ENCODE measurements around the gene ELK3. TPM values are rescaled to one million over a fixed set of nuclear protein-coding genes. Genes with fewer than 3 reads are reported as not detected.
A peak's percentile ranks its signal among the peaks of the same experiment; 100 is the strongest.

ELK3 gene
- total and polyA plus RNA-seq, 2 of the 13 experiments (the other 11 are each of a cell fraction or from before 2014, with no cell fraction given): 2.9 to 3.2 TPM

GRCh38 chr12:96194576-96194889, 358 bp downstream of the ELK3 start:
- no TSS peak for BruUV-seq (replicated peaks)
- FAIRE-seq: no peak
- Histone ChIP-seq H3K4me3 (replicated peaks in 1 of 3; ENCODE audit: insufficient read depth in 1 of 3, low read depth in 2 of 3, low read length in 3 of 3) (peak overlapping the region; percentile 82 to 88 (median 84)), H4K20me1 (ENCODE audit: insufficient read depth, low read length) (no peaks in the 10 kb centered on the region), H3K9ac (ENCODE audit: insufficient read depth, low read depth, low read length) (peak overlapping the region; percentile 68), H3K4me1 (ENCODE audit: insufficient read depth, low read length) (peaks cover 22% of the 10 kb centered on the region), H3K27ac (ENCODE audit: extremely low read length, insufficient read depth, low read length) (no peak overlapping the region), H3K79me2 (ENCODE audit: insufficient read depth, low read length) (no peaks in the 10 kb centered on the region), H3K9me3 (ENCODE audit: low read length) (no peaks in the 10 kb centered on the region), H2AFZ (ENCODE audit: low read length) (peak overlapping the region; percentile 97), H3K27me3 (ENCODE audit: control insufficient read depth in 1 of 2, insufficient read depth in 2 of 2, low read length in 2 of 2) (peaks cover 0 to 6% of the 10 kb centered on the region in 2 experiments; a peak in 2 of 5 replicates), H3K4me2 (ENCODE audit: low read depth, low read length) (peak overlapping the region; percentile 75), H3K36me3 (replicated peaks in 1 of 2; ENCODE audit: control insufficient read depth in 1 of 2, insufficient read depth in 2 of 2, low read length in 2 of 2) (no peaks in the 10 kb centered on the region)
- ATAC-seq: no peak
- DNase-seq (ENCODE audit: low spot score): no peak
- intact Hi-C loops (cut with micrococcal nuclease; ENCODE audit: unreplicated experiment) (no loop called here), in situ Hi-C loops (cut with HindIII; ENCODE audit: extremely low pct_ligation_motif_present, low pct_unique_long_range_greater_than_20kb) (no loop called here)
- WGBS (ENCODE audit: low lambda C conversion rate): under 1% methylated on average over 7 of the region's 24 CpGs
- POLR2A ChIA-PET: no interaction called here
- CTCF ChIA-PET (ENCODE audit: low intra/inter-chr PET ratio, low total read pairs): no interaction called here
- TF ChIP-seq ZSCAN9 (CRISPR knock-in tag; IDR thresholded peaks at IDR 0.05; ENCODE audit: borderline replicate concordance) (no peak), MBD4 (IDR thresholded peaks at IDR 0.05; ENCODE audit: borderline replicate concordance, low read length) (no peak), FIP1L1 (IDR thresholded peaks at IDR 0.05; ENCODE audit: borderline replicate concordance, insufficient read depth, low read depth, low read length) (no peak), ZNF17 (CRISPR knock-in tag; IDR thresholded peaks at IDR 0.05) (no peak), POLR2A (IDR thresholded peaks at IDR 0.05; ENCODE audit: insufficient read depth in 1 of 2, low read depth in 2 of 2, low read length in 2 of 2) (0 out of 4 replicates have a peak, but pooled peaks of 1 of the 2 experiments have one; percentile 9)

DNA sequence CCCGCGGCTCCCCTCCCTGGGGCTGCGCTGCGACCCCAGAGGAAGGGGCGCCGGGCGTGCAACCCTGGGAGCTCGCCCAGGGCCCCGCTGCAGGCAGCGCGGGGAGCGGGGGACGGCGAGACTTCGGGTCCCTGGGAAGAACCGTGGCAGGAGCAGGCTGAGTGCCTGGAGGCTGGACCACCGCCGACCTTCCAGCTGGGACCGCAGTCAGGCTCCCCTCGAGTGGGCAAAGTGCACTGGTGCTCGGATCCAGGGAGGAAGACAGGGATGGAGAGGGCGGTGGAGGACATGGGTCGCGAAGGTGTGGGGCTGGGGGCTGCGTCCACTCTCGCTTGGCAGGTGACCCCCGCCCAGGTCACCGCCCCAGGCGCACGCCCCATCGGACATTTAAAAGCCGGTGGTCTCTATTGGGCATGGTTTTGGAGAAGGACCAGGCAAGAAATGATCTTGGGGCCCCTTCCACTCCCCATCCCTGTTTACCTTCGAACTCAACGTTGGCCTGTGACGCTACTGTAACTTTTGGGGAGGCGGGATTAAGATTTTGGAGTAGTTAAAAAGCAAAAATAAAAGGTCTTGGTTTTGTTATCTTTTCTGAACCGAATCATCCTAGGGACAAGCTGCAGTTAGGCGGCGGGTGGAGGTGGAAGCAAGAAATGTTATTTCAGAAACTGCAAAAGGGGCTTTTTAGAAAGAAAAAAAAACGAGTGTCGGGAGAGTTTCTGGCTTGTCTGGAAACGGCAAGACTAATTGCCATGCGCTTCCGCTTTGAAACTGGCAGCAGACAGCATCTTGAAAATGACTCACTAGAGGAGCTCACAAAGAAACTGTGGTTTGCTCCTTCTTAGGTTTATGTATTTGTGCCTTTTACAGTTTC, 1.0 kb downstream of the ELK3 start:
- WGBS (ENCODE audit: low lambda C conversion rate): 3% methylated on average over 22 of the region's 44 CpGs
- H3K4me3 ChIP-seq (replicated peaks in 1 of 3; ENCODE audit: insufficient read depth in 1 of 3, low read depth in 2 of 3, low read length in 3 of 3): peak overlapping the region; percentile 69 to 84 (median 82)
- H3K9me3 ChIP-seq (ENCODE audit: low read length): no peaks in the 10 kb centered on the region
- H2AFZ ChIP-seq (ENCODE audit: low read length): peak overlapping the region; percentile 2
- no peaks in the 10 kb centered on the region; a peak in 1 of 5 replicates for H3K27me3 ChIP-seq (ENCODE audit: control insufficient read depth in 1 of 2, insufficient read depth in 2 of 2, low read length in 2 of 2)
- ATAC-seq: peak; percentile 60
- no peak overlapping the region for H3K27ac ChIP-seq (ENCODE audit: extremely low read length, insufficient read depth, low read length)
- intact Hi-C loops (cut with micrococcal nuclease; ENCODE audit: unreplicated experiment): no loop called here
- H3K79me2 ChIP-seq (ENCODE audit: insufficient read depth, low read length): no peaks in the 10 kb centered on the region
- H3K4me2 ChIP-seq (ENCODE audit: low read depth, low read length): peak overlapping the region; percentile 75
- no peaks in the 10 kb centered on the region for H3K36me3 ChIP-seq (replicated peaks in 1 of 2; ENCODE audit: control insufficient read depth in 1 of 2, insufficient read depth in 2 of 2, low read length in 2 of 2)
- H3K9ac ChIP-seq (ENCODE audit: insufficient read depth, low read depth, low read length): peak overlapping the region; percentile 39; the same call in 1 of the 2 replicates
- FAIRE-seq: no peak
- ChIA-PET POLR2A (no interaction called here), CTCF (ENCODE audit: low intra/inter-chr PET ratio, low total read pairs) (no interaction called here)
- H3K4me1 ChIP-seq (ENCODE audit: insufficient read depth, low read length): peaks cover 22% of the 10 kb centered on the region
- no peak for DNase-seq (ENCODE audit: low spot score)
- no peaks in the 10 kb centered on the region for H4K20me1 ChIP-seq (ENCODE audit: insufficient read depth, low read length)
- in situ Hi-C loops (cut with HindIII; ENCODE audit: extremely low pct_ligation_motif_present, low pct_unique_long_range_greater_than_20kb): no loop called here
- BruUV-seq (replicated peaks): no TSS peak
- TF ChIP-seq ZNF280B (CRISPR knock-in tag; IDR thresholded peaks at IDR 0.05; ENCODE audit: borderline replicate concordance) (no peak), ZBTB7B (CRISPR knock-in tag; IDR thresholded peaks at IDR 0.05) (peak; percentile 73), BORCS8-MEF2B (CRISPR knock-in tag; IDR thresholded peaks at IDR 0.05) (no peak), ZBTB38 (CRISPR knock-in tag; IDR thresholded peaks at IDR 0.05) (0 out of 2 replicates have a peak, but pooled peaks have one; percentile 18), ELF3 (CRISPR knock-in tag; IDR thresholded peaks at IDR 0.05) (no peak), ZSCAN30 (CRISPR knock-in tag; IDR thresholded peaks at IDR 0.05) (no peak), PHB2 (IDR thresholded peaks at IDR 0.05; ENCODE audit: partially characterized antibody) (no peak), ZNF253 (CRISPR knock-in tag; IDR thresholded peaks at IDR 0.05; ENCODE audit: borderline replicate concordance) (no peak)
- TF ChIP-seq, protein P1, sequence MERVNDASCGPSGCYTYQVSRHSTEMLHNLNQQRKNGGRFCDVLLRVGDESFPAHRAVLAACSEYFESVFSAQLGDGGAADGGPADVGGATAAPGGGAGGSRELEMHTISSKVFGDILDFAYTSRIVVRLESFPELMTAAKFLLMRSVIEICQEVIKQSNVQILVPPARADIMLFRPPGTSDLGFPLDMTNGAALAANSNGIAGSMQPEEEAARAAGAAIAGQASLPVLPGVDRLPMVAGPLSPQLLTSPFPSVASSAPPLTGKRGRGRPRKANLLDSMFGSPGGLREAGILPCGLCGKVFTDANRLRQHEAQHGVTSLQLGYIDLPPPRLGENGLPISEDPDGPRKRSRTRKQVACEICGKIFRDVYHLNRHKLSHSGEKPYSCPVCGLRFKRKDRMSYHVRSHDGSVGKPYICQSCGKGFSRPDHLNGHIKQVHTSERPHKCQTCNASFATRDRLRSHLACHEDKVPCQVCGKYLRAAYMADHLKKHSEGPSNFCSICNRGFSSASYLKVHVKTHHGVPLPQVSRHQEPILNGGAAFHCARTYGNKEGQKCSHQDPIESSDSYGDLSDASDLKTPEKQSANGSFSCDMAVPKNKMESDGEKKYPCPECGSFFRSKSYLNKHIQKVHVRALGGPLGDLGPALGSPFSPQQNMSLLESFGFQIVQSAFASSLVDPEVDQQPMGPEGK (CRISPR knock-in tag; IDR thresholded peaks at IDR 0.05): peak; percentile 21; the same call in 1 of the 2 replicates

Measured in HepG2 (cell line).